ENCODE data around the gene NHS. TPM values are rescaled to one million over a fixed set of nuclear protein-coding genes. Genes with fewer than 3 reads are reported as not detected.

Gene NHS
- total RNA-seq (1 to 10 TPM in 1 of 6 donors, under 1 TPM in 5; 0.19 to 1.7 (median 0.54) TPM), polyA plus RNA-seq (under 1 TPM; 0.23 to 0.70 TPM)

DNA sequence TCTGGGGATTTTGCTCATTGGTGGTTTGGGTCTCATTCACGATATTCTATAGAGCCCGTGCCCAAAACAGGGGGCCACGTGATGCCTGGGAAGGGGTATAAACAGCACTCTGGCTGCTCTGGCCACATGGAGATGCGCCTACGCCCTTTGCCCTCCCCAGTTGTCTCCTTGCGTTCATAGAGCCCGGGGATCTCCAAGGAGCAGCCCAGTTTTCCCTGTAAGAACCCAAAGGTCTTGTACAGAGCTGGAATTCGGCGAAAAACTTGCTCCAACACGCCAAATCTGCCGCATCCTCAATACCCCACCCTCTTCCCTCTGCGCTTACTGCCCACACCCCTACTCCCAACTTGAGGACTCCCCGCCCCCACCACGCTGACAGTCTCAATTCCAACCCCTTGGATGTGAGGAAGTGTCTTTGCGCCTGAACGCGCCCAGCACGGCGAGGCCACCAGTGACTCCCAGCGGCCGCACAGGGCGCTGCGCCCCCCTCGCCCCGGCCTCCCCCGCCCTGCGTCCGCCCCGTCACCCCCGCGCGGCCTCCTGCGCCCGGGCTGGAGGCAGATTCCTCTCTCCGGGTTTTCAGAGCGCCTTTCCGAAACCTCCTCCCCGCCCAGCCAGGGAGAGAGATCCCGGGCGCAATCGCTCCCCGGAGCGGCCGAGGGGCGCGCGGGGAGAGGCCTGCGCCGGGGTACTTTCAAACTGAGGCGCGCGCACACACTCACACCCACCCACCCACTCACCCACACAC, at the start of gene NHS:
Gene NHS (plus strand): TSS at position 582 of the 748 bp plus-strand sequence. CDS start 558 bp downstream, outside the sequence.
- FAIRE-seq (no peak), ATAC-seq (peak; percentile 73 to 88 (median 86)), DNase-seq (peak in 5 of 6 donors; percentile 28 to 73 (median 52))
- intact Hi-C loops (cut with DNase I) = no loop called here
- TF ChIP-seq, protein P1, sequence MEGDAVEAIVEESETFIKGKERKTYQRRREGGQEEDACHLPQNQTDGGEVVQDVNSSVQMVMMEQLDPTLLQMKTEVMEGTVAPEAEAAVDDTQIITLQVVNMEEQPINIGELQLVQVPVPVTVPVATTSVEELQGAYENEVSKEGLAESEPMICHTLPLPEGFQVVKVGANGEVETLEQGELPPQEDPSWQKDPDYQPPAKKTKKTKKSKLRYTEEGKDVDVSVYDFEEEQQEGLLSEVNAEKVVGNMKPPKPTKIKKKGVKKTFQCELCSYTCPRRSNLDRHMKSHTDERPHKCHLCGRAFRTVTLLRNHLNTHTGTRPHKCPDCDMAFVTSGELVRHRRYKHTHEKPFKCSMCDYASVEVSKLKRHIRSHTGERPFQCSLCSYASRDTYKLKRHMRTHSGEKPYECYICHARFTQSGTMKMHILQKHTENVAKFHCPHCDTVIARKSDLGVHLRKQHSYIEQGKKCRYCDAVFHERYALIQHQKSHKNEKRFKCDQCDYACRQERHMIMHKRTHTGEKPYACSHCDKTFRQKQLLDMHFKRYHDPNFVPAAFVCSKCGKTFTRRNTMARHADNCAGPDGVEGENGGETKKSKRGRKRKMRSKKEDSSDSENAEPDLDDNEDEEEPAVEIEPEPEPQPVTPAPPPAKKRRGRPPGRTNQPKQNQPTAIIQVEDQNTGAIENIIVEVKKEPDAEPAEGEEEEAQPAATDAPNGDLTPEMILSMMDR (IDR thresholded peaks at IDR 0.05) = peak in 1 of 4 donors; percentile 10
- H3K36me3 ChIP-seq = no peaks in the 10 kb centered on the region
- H3K27ac ChIP-seq = no peak within 1 kb of the TSS
- WGBS, 2 donors = 2 to 26% methylated on average over 50 to 52 of the region's 52 CpGs
- H3K4me1 ChIP-seq = no peaks in the 10 kb centered on the region
- peak within 1 kb of the TSS in 3 of 4 donors; percentile 9 to 45 (median 30) for H3K4me3 ChIP-seq
- H3K9me3 ChIP-seq = no peaks in the 10 kb centered on the region
- peaks cover 0 to 13% (median 0%) of the 10 kb centered on the region in 4 donors for H3K27me3 ChIP-seq

GRCh38 chrX:17328837-17329236, 46.2 kb upstream of the NHS start:
- ATAC-seq (no peak), FAIRE-seq (no peak), DNase-seq (no peak)
- intact Hi-C loops (cut with DNase I) = no loop called here
- Histone ChIP-seq H3K4me1 (no peaks in the 10 kb centered on the region), H3K9me3 (no peaks in the 10 kb centered on the region), H3K27ac (no peak overlapping the region), H3K27me3 (no peaks in the 10 kb centered on the region), H3K36me3 (no peaks in the 10 kb centered on the region), H3K4me3 (no peak overlapping the region)
- 51 to 75% methylated on average over 2 of the region's 2 CpGs for WGBS, 2 donors
- TF ChIP-seq, protein P1 (IDR thresholded peaks at IDR 0.05) = no peak

GRCh38 chrX:17336377-17336776, 38.6 kb upstream of the NHS start:
- ATAC-seq (no peak), FAIRE-seq (no peak), DNase-seq (no peak)
- intact Hi-C loops (cut with DNase I) = no loop called here
- H3K9me3 ChIP-seq = no peaks in the 10 kb centered on the region
- TF ChIP-seq, protein P1 (IDR thresholded peaks at IDR 0.05) = no peak
- no peak overlapping the region for H3K4me3 ChIP-seq
- no peak overlapping the region for H3K27ac ChIP-seq
- no peaks in the 10 kb centered on the region for H3K4me1 ChIP-seq
- H3K27me3 ChIP-seq = no peaks in the 10 kb centered on the region
- H3K36me3 ChIP-seq = no peaks in the 10 kb centered on the region

DNA sequence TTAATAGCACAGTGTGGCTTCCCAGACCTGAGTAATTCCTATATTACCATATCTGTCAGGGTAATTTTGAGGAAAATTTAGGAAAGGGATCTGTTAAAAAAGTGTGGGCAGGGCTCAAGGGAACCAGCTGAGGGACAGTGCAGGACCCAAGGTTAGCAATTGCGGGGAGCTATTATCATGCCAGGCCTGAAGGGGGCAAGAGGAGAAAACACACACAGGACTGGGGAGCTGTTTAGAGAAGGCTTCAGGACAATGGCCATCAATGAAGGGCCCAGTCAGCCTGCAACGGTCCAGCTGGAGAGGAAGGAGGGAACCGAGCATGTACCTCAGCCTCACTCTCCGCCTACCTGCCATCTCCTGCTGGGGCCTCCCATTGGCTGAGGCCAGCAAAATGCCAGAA, 19.0 kb upstream of the NHS start:
- FAIRE-seq (no peak), ATAC-seq (no peak), DNase-seq (no peak)
- intact Hi-C loops (cut with DNase I) = no loop called here
- no peak overlapping the region for H3K27ac ChIP-seq
- 64 to 74% methylated on average over 4 of the region's 4 CpGs for WGBS, 2 donors
- H3K4me3 ChIP-seq = no peak overlapping the region
- TF ChIP-seq, protein P1 (IDR thresholded peaks at IDR 0.05) = no peak
- no peaks in the 10 kb centered on the region for H3K36me3 ChIP-seq
- H3K4me1 ChIP-seq = no peaks in the 10 kb centered on the region
- peaks cover 0 to 9% (median 0%) of the 10 kb centered on the region in 4 donors for H3K27me3 ChIP-seq
- no peaks in the 10 kb centered on the region for H3K9me3 ChIP-seq

DNA sequence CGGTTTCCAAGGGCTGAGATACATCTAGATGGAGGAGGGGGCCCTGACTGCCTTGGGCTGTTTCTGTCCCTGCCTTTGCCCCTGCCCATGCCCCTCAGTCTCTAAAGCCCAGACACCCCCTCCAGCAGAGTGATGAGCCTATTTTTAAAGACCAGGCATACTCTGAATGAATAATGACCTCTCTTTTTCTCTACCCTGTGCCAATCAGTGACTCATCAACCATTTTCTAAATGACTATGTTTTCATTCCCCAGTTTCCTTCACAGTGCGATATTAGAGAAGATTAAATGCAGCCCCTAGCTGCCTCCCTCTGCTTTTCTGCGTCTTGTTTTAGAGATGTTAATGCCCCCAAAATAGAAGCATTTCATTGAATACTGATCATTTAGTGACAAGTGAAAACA, 15.5 kb upstream of the NHS start:
- DNase-seq (no peak), ATAC-seq (no peak), FAIRE-seq (no peak)
- H3K9me3 ChIP-seq = no peaks in the 10 kb centered on the region
- H3K4me3 ChIP-seq = no peak overlapping the region
- no peak overlapping the region for H3K27ac ChIP-seq
- H3K4me1 ChIP-seq = no peaks in the 10 kb centered on the region
- intact Hi-C loops (cut with DNase I) = no loop called here
- 48 to 67% methylated on average over 3 of the region's 3 CpGs for WGBS, 2 donors
- TF ChIP-seq, protein P1 (IDR thresholded peaks at IDR 0.05) = no peak
- H3K36me3 ChIP-seq = no peaks in the 10 kb centered on the region
- H3K27me3 ChIP-seq = peaks cover 0 to 9% (median 2%) of the 10 kb centered on the region in 4 donors

Data from pancreas (tissue), 10 donors.